HG02884 (cell line): ENCODE data around the gene ANKRD63.

ENCODE experiments used
- ATAC-seq: cut with Tn5 transposase; IDR thresholded peaks from one replicate; pipeline ENCODE4 v1.9.1; 2021; ENCODE audit warnings: mild to moderate bottlenecking, moderate library complexity; ENCODE audit not compliant: unreplicated experiment

ANKRD63 gene

GRCh38 chr15:40296561-40297230 lies 13.8 kb upstream of the ANKRD63 start:
- no peak for ATAC-seq

GRCh38 chr15:40295877-40296560 lies 13.2 kb upstream of the ANKRD63 start:
- ATAC-seq, result no peak

- no peak for ATAC-seq
Measured at GRCh38 chr15:40295297-40295696, 12.4 kb upstream of the ANKRD63 start.

GRCh38 chr15:40293905-40294895 lies 11.3 kb upstream of the ANKRD63 start:
- no peak for ATAC-seq

- ATAC-seq, result no peak
Measured at GRCh38 chr15:40293006-40293405, 10.1 kb upstream of the ANKRD63 start.

GRCh38 chr15:40292246-40292645 lies 9.4 kb upstream of the ANKRD63 start:
- no peak for ATAC-seq

GRCh38 chr15:40290918-40291574 lies 8.2 kb upstream of the ANKRD63 start:
- ATAC-seq, result no peak

GRCh38 chr15:40290545-40290917 lies 7.7 kb upstream of the ANKRD63 start:
- no peak for ATAC-seq

- no peak for ATAC-seq
Measured at GRCh38 chr15:40289140-40289775, 6.4 kb upstream of the ANKRD63 start.

- no peak for ATAC-seq
Measured at GRCh38 chr15:40287968-40288367, 5.1 kb upstream of the ANKRD63 start.

GRCh38 chr15:40287505-40287904 lies 4.6 kb upstream of the ANKRD63 start:
- ATAC-seq, result no peak

- no peak for ATAC-seq
Measured at GRCh38 chr15:40286794-40287193, 3.9 kb upstream of the ANKRD63 start.

- no peak for ATAC-seq
Measured at GRCh38 chr15:40286061-40286532, 3.2 kb upstream of the ANKRD63 start.

GRCh38 chr15:40285554-40286011 lies 2.7 kb upstream of the ANKRD63 start:
- no peak for ATAC-seq

- no peak for ATAC-seq
Measured at GRCh38 chr15:40285151-40285550, 2.3 kb upstream of the ANKRD63 start.

- no peak for ATAC-seq
Measured at GRCh38 chr15:40283615-40284300, 894 bp upstream of the ANKRD63 start.

- no peak for ATAC-seq
Measured at GRCh38 chr15:40282147-40282868, 556 bp downstream of the ANKRD63 start.

GRCh38 chr15:40281801-40282146 lies 1.1 kb downstream of the ANKRD63 start:
- ATAC-seq, result no peak
